Kidney (tissue), 22 donors: ENCODE results near the gene ZNF335. TPM values are rescaled to one million over a fixed set of nuclear protein-coding genes. Genes with fewer than 3 reads are reported as not detected.

Experiments
- DNase-seq, 5 donors: peaks; one replicate each; pipeline ENCODE4 v3.0.0-alpha.2; 2013 to 2020
- FAIRE-seq: peaks from 2 replicates; lab custom pipeline; 2012; peaks lifted over from hg19 to GRCh38; lab: Jason Lieb, UNC
- H3K27ac ChIP-seq, 2 donors: one replicate each; pipeline ENCODE4 v1.7.0; 2013; ENCODE audit warnings: low read depth in 2 of 2, low read length in 2 of 2, inconsistent platforms in 1 of 2
- H3K27me3 ChIP-seq: one replicate; pipeline ENCODE4 v1.7.1; 2013; ENCODE audit warnings: low read length, inconsistent platforms; ENCODE audit not compliant: control insufficient read depth, insufficient read depth
- H3K36me3 ChIP-seq, 3 donors: one replicate each; pipeline versions ENCODE4 v1.7.0 to v1.7.1; 2013; ENCODE audit warnings: low read length in 3 of 3, control low read depth in 1 of 3, inconsistent platforms in 1 of 3; ENCODE audit not compliant: insufficient read depth in 3 of 3, control insufficient read depth in 2 of 3
- H3K4me1 ChIP-seq, 3 donors: one replicate each; pipeline versions ENCODE4 v1.7.0 to v1.7.1; 2013; ENCODE audit warnings: low read length in 3 of 3, inconsistent platforms in 1 of 3, low read depth in 1 of 3; ENCODE audit not compliant: control insufficient read depth in 2 of 3, insufficient read depth in 2 of 3
- H3K4me3 ChIP-seq, 3 donors: one replicate each; pipeline versions ENCODE4 v1.7.0 to v1.8.1; 2013; ENCODE audit warnings: low read length in 3 of 3, control low read depth in 1 of 3, inconsistent platforms in 1 of 3
- H3K9ac ChIP-seq, 3 donors: one replicate each; pipeline versions ENCODE4 v1.7.0 to v1.7.1; 2013; ENCODE audit warnings: low read length in 3 of 3, control low read depth in 1 of 3, inconsistent platforms in 1 of 3
- H3K9me3 ChIP-seq, 3 donors: one replicate each; pipeline versions ENCODE4 v1.7.0 to v1.7.1; 2013; ENCODE audit warnings: low read length in 3 of 3, control low read depth in 1 of 3, inconsistent platforms in 1 of 3; ENCODE audit not compliant: control insufficient read depth in 2 of 3, insufficient read depth in 1 of 3
- CTCF ChIP-seq: IDR thresholded peaks from 3 replicates; pipeline ENCODE4 v1.5.1; 2012; ENCODE audit warnings: mild to moderate bottlenecking, moderate library complexity, borderline replicate concordance; ENCODE audit not compliant: insufficient read depth; ENCODE audit errors: extremely low read depth
- intact Hi-C: fragments of 100-400 bp; cut with DNase I; formaldehyde crosslinking; loops from one replicate; pipeline ENCODE4 v1.11.1; 2022
- long read RNA-seq, 10 donors: library from polyadenylated mRNA in 1 of 10; unstranded in 1 of 10; transcript quantifications; one replicate each; pipeline ENCODE4 v2.0.0 and lab custom pipeline, GENCODE V29; 2021 to 2026
- polyA plus RNA-seq: library from polyadenylated mRNA; stranded (reverse); fragments of 350-450 nt; fragmentation: Illumina TruSeq; extraction: RNeasy Lipid Tissue Mini Kit (QIAGEN cat#74804); gene quantifications from one replicate; pipeline ENCODE4 v1.2.3, GENCODE V29; 2014; ENCODE audit warnings: low read depth, low replicate concordance; ENCODE audit not compliant: insufficient read depth
- total RNA-seq: library from RNA; stranded (reverse); fragmentation: NEBNext Ultra II Directional; extraction: Animal tissue kit (Norgen Biotek cat#: 25700); gene quantifications from one replicate; pipeline ENCODE4 v1.2.1, GENCODE V29; 2021
- donor health status: control.
- donor health status: control.
- donor health status: control.
- donor health status: control.
- donor health status: control.
- donor health status: DM: yes; HTN: yes; CAD: no.
- donor health status: Normal renal cell carcinoma (clear cell type).

Gene ZNF335
- total RNA-seq = 22.3 TPM
- polyA plus RNA-seq = 5.7 TPM
- long read RNA-seq, donor 1, full-length matches to known transcripts = 2 of 2 reads
- long read RNA-seq, donor 1, partial matches to known transcripts = 0 of 2 reads
- long read RNA-seq, donor 1, other reads (novel, unspliced or antisense) = 0 of 2 reads
- long read RNA-seq, donor 2, partial matches to known transcripts = 0 of 1 reads
- long read RNA-seq, donor 2, other reads (novel, unspliced or antisense) = 0 of 1 reads
- long read RNA-seq, donor 3, full-length matches to known transcripts = 1 of 1 reads
- long read RNA-seq, donor 3, partial matches to known transcripts = 0 of 1 reads
- long read RNA-seq, donor 3, other reads (novel, unspliced or antisense) = 0 of 1 reads
- long read RNA-seq, donor 4 = 0 reads
- long read RNA-seq, donor 5 = 0 reads
- long read RNA-seq, donor 6 = 0 reads
- long read RNA-seq, donor 7, partial matches to known transcripts = 8 of 13 reads
- long read RNA-seq, donor 7, other reads (novel, unspliced or antisense) = 5 of 13 reads
- long read RNA-seq, donor 8 = 0 reads
- long read RNA-seq, donor 9 = 0 reads
- long read RNA-seq, donor 10 = 0 reads

GRCh38 chr20:45971675-45972499 lies at the start of gene ZNF335:
TSS of gene ZNF335 (minus strand) at chr20:45972203. CDS start at chr20:45971410, 793 bp downstream.
- H3K36me3 ChIP-seq = peaks cover 3 to 27% (median 17%) of the 10 kb centered on the region in 3 donors
- H3K27me3 ChIP-seq = no peaks in the 10 kb centered on the region
- FAIRE-seq (no peak), DNase-seq (peak; percentile 97 to 99 (median 98))
- peak within 1 kb of the TSS; percentile 91 to 100 (median 99) for H3K9ac ChIP-seq
- TF ChIP-seq CTCF = peak; percentile 21
- H3K4me3 ChIP-seq = peak within 1 kb of the TSS; percentile 96 to 98 (median 98)
- H3K9me3 ChIP-seq = no peaks in the 10 kb centered on the region
- intact Hi-C loops = no loop called here
- H3K27ac ChIP-seq = peak within 1 kb of the TSS; percentile 100
- H3K4me1 ChIP-seq = peaks cover 0 to 14% (median 7%) of the 10 kb centered on the region in 3 donors

- no peak for TF ChIP-seq CTCF
- Histone ChIP-seq H3K4me3 (no peak overlapping the region), H3K27ac (no peak overlapping the region), H3K9me3 (no peaks in the 10 kb centered on the region), H3K4me1 (no peaks in the 10 kb centered on the region), H3K27me3 (peaks cover 11% of the 10 kb centered on the region), H3K9ac (no peak overlapping the region), H3K36me3 (no peaks in the 10 kb centered on the region)
- FAIRE-seq (no peak), DNase-seq (no peak)
- intact Hi-C loops = no loop called here
These were observed 48.6 kb upstream of the ZNF335 start for GRCh38 chr20:46020555-46020954.

GRCh38 chr20:46018611-46019010 lies 46.6 kb upstream of the ZNF335 start:
- Histone ChIP-seq H3K4me3 (no peak overlapping the region), H3K27ac (no peak overlapping the region), H3K4me1 (no peaks in the 10 kb centered on the region), H3K36me3 (no peaks in the 10 kb centered on the region), H3K27me3 (peaks cover 16% of the 10 kb centered on the region), H3K9me3 (no peaks in the 10 kb centered on the region), H3K9ac (no peak overlapping the region)
- intact Hi-C loops = no loop called here
- no peak for FAIRE-seq
- no peak for DNase-seq
- TF ChIP-seq CTCF = no peak
